ENCODE results near the gene CALN1.

- no peak for TF ChIP-seq CTCF (IDR thresholded peaks at IDR 0.05; ENCODE audit: poor library complexity)
- no peak for TF ChIP-seq EZH2 (IDR thresholded peaks at IDR 0.05; ENCODE audit: borderline replicate concordance)
- no peak for TF ChIP-seq EZH2phosphoT487 (IDR thresholded peaks at IDR 0.05; ENCODE audit: low read depth, severe bottlenecking, unreplicated experiment)
Measured at GRCh38 chr7:72362246-72362645, 49.9 kb downstream of the CALN1 start.
